HG03469 (cell line): ENCODE measurements around the gene TMEM39B.
A peak's percentile ranks its signal among the peaks of the same experiment; 100 is the strongest.
"Not testable (repeated sequence)": the region's sequence is repeated elsewhere in the genome, so short reads cannot be mapped to it uniquely, and the experiment has no call there.

ENCODE experiments used
- ATAC-seq: cut with Tn5 transposase; IDR thresholded peaks from one replicate; pipeline ENCODE4 v1.9.1; 2021; ENCODE audit warnings: mild to moderate bottlenecking, moderate library complexity, moderate number of reproducible peaks; ENCODE audit not compliant: unreplicated experiment

TMEM39B gene

DNA sequence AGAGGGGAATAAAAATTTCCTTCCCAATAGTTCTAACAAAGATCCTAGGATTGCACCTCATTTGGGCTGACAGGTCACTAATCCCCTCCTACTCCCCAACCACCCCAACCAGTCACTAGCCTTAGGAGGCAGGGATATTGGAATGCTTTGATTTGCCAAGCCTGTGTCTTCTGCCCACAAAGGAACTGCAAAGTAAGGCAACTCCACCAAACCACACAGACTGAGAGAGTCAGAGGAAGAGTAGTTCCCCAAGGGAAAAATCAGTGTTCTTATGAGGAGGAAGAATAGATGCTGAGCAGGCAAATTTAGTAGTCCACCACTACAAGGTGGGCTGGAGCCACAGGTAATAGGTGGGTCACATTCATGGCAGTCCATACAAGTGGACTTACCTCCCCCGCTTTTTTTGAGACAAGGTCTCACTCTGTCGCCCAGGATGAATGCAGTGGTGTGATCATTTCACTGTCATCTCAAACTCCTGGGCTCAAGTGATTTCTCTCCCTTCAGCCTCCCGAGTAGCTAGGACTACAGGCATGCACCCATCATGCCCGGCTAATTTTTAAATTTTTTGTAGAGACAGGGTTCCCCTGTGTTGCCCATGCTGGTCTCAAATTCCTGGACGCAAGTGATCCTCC is 3.7 kb upstream of the TMEM39B start:
- no peak for ATAC-seq

DNA sequence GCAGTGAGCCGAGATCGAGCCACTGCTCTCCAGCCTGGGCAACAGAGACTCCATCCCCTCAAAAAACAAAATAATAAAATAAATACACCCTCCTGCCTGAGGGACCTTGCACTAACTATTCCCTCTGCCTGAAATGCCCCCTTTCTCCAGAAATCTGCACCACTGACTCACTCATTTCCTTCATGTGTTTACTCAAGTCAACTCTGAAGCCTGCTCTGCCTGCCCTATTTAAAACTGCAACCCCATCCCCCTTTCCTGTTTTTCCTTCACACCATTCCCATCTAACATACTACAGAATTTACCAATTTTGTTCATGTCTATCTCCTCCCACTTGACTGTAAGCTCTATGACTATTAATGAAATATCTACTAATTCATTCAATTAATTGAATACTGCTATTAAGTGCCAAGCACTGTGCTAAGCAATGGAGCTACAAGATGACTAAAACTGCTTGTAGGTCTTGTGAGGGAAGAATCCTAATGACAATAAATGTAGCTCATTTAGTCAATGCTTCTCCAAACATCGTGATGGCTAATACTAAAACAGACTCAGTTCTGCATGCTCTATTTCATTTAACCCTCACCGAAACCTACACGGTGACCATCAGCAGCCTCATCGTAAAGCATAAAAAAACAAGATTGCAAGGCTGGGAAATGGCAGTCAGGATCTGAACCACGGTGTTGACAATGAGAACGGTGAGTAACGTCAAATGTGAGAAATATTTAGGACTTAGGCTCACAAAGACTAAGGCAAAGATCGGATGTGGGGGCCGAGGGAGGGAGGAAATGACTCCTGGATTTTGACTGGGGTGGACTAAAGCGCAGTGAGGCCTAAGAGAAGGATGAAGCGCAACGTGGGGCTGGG is 749 bp upstream of the TMEM39B start:
- ATAC-seq: no peak

DNA sequence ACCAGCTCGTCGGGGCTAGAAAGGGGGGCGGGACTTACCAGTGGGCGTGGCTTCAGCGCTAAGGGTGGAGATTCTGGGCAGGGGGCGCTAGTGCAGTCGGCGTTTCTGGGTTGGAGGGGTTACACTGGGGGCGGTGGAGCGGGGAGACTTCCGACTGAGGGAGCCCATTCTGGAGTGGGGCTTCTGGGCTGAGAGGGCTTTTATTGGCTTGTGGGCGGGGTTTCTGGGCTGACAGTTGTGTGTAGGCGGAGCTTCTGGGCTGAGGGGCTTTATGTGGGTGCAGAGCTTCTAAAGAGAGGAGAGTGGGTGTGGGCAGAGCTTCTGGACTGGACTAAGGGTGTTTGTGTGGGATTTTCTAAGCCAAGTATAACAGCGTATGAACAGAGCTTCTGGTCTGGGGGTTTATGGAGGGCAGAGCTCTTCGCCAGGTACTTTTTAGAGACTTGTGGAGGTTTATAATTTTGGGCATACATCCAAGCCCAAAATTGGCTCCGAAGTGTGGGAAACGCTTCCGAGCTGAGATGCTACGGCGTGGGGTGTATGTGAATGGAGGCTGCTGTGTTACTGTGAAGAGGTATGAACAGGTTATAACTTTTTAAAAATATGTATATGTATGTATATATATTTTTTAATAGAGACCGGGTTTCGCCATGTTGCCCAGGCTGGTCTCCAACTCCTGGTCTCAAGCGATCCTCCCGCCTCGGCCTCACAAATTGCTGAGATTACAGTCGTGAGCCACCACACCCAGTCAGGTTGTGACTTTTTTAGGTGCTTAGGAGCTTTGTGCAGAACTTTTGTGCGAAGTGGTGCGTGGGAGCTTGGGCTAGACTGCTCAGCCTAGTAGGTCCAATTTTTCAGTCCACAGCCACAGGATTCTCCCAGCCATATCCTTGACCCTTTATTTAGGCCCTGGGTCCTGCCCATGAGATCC is 825 bp downstream of the TMEM39B start:
- peak; percentile 11 for ATAC-seq

DNA sequence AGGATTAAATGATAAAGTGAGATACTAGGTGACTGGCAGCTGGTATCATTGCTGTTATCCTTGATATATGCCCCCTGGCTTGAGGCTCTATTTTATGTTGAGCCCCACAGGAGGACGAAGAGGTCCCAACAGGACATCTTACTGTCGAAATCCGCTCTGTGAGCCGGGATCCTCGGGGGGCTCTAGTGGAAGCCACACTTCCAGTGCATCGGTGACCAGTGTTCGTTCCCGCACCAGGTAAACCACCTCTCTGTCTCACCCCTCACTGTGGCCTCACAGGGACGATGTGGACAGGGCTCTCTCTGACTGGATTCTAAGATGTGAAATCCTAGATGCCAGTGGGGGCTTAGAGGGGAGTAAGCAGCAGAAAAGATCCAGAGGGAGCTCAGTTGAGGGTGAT is 2.1 kb downstream of the TMEM39B start:
- ATAC-seq: no peak

DNA sequence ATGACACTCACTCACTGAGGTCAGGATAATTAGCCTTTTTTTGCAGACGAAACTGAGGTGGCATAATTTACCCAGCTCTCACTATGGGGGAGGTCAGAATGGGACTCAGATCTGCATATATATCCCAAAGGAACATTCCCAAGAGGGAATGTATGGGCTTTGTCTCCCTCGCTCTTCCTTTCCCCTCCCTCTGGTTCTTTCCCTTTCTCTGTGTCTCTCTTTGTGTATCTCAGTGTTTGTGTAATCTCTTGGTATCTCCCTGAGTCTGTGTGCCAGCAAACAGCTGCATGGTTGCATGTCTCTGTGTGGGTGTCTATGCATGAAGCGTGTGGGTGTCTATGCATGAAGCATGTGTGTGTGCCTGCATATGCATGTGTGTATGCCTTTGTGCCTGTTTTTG is 4.7 kb downstream of the TMEM39B start:
- ATAC-seq: no peak

DNA sequence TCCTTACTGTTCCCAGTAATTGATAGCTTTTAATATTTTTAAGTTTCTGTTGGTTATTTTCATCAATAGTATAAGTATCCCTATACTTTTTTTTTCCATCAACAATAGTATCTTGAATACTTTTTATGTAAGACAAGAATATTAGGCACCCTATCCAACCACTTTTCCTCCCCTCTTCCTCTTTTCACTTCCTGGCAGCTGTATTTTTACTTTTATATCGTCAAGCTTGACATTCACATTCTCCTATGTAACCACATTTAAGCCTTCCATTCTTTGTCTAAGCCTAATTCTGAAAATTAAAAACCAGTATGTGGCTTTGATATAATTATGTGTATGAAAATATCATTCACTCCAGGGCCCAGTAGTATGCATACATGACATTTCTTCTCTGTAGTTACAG is 9.3 kb downstream of the TMEM39B start:
- no peak for ATAC-seq

DNA sequence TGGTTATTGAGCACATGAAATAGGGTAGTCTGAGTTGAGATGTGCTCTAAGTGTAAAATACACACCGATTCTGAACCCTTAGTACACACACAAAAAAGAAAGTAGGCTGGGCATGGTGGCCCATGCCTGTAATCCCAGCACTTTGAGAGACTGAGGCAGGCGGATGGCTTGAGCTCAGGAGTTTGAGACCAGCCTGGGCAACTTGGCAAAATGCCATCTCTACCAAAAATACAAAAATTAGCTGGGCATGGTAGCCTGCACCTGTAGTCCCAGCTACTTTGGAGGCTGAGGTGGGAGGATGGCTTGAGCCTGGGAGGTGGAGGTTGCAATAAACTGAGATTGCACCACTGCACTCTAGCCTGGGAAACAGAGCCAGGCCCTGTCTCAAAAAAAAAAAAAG is 13.6 kb downstream of the TMEM39B start:
- ATAC-seq: not testable (repeated sequence)

DNA sequence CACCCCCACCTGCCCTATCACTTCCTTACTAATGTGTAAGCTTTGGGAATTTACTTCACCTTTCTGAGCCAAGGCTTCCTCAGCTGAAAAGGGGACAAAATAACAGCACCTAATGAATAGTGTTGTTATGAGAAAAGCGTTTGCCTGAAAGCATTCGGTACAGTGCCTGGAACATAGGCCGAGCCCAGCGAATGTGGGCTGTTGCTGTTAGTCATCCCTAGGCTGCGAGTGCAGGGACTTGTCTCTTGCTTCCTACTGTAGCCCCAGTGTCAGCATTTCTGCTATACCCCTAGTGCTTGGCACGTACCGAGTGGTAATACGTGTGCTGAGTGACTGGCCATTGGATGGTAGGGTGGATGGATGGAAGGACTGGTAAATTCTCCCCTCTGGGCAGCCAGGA is 18.4 kb downstream of the TMEM39B start:
- ATAC-seq: no peak

DNA sequence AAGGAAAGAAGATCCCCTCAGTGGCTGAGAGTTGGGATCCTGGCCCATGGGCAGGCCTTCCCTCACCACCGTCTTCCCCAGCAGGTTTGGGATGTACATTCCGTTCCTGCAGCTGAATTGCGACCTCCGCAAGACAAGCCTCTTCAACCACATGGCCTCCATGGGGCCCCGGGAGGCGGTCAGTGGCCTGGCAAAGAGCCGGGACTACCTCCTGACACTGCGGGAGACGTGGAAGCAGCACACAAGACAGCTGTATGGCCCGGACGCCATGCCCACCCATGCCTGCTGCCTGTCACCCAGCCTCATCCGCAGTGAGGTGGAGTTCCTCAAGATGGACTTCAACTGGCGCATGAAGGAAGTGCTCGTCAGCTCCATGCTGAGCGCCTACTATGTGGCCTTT is 18.9 kb downstream of the TMEM39B start:
- ATAC-seq: no peak

DNA sequence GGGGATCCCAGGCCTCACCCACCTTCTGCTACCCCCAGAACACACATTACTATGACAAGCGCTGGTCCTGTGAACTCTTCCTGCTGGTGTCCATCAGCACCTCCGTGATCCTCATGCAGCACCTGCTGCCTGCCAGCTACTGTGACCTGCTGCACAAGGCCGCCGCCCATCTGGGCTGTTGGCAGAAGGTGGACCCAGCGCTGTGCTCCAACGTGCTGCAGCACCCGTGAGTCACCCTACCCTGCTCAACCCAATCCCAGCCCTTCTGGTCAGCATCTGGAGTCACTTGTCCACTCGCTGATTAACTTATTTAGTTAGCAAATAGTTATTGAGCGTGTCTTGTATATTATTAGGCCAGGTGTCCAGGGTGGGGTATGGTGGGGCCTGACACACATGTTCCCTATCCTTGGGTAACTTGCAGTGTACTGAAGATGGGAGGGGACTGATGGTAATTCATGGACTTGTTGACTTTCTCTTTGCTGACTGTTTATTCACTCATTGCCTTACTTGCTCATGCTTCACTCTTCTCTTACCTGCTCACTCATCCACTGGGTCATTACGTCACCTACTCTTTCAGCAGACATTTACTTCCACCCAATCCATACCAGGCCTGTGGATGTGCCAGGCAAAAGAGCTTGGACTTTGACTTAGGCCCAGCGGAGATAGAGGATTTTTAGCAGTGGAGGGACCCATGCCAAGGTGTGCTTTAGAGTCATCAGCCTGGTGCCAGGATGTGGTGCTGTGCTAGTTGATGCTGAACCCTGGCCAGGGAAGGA is 22.2 kb downstream of the TMEM39B start:
- ATAC-seq: no peak

DNA sequence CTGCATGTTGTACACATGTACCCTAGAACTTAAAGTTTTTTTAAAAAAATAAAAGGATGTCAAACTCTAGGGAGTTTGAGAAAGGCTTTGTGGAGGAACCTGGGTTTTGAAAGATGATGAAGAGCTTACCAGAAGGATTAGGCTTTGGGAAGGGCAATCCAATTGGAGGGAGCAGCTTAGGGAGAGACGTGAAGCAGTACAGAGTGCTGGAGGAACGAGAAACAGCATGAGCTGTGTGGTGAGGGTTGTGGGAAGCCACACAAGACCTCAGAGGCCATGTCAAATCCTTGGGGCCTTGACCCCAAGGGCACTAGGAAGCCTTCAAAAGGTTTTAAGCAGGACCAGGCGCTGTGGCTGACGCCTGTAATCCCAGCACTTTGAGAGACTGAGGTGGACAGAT is 26.7 kb downstream of the TMEM39B start:
- ATAC-seq: no peak

DNA sequence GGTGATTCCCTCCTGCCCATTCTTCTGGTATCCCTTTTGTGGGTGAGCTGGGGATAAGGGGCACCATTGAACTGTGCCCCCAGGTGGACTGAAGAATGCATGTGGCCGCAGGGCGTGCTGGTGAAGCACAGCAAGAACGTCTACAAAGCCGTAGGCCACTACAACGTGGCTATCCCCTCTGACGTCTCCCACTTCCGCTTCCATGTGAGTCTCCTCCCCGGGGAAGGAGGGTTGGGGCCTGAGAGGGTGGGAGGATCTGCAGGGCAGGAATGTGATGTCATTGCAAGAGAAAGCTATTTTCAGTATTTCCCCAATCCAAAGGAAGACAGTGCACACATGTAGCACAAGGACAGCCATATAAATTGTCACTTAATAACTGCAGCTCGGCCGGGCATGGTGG is 27.6 kb downstream of the TMEM39B start:
- no peak for ATAC-seq

DNA sequence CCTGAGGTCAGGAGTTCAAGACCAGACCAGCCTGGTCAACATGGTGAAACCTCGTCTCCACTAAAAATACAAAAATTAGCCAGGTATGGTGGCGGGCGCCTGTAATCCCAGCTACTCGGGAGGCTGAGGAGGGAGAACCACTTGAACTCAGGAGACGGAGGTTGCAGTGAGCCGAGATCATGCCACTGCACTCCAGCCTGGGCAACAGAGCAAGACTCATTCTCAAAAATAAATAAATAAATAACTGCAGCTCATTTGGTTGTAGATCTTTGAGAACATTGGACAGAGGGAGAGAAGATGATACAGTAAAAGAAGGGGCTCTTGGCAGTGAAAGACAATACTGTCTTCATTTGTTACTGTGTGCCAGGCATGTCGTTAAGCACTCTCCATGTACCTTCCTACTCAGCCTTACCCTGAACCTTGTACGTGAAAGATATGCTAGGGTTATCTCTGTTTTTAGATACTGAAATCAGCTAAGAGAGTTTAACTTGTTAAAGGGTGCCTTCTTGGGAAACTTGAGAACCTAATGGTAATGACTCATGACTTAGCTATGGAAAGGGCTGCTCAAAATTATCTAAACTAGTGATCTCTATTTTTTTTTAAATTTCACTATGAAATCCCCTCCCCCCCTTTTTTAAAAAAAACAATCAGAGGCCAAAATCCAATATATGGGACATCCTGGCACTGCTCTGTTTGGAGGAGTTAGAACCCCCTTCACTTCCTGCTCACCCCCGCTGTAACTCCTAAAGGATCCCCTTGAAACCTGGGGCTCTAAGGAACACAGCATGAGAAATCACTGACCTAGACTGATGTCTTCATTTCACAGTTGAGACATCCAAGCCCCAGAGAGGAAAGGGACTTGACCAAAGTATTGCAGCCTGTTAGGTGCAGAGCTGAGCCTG is 28.3 kb downstream of the TMEM39B start:
- ATAC-seq: no peak

DNA sequence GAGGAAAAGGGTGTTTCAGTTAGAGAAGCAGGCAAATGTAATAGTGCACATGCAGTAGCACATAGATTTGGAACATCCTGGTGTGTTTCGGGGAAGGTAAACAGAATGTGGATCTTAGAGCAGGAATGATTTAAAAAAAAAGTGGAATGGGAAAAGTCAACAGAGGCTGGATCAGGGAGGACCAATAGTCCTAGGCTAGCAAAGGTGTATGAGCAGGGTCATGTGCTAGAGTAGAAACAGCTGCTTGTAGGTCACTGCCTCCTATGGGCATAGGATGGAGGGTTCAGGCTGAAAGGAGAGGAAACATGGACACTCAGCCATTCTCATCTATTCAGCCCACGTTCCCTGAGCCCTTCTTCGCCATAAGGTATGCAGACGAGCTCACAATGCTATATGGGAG is 31.4 kb downstream of the TMEM39B start:
- ATAC-seq: no peak

DNA sequence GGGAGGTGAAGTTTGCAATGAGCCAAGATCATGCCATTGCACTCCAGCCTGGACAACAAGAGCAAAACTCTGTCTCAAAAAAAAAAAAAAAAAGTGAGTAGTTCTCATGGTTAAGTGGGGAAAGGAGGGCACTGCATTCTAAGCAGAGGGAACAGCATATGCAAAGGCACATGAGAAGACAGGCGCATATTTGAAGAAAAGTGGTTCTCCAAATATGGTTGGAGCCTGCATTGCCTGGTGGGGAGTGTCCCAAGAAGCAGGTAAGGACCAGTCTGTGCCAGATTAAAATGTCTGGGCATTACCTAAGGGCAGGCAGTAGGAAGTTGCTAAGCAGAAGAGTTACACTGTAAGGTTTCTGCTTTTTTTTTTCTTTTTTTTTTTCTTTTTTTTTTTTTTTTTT is 32.6 kb downstream of the TMEM39B start:
- ATAC-seq: no peak

DNA sequence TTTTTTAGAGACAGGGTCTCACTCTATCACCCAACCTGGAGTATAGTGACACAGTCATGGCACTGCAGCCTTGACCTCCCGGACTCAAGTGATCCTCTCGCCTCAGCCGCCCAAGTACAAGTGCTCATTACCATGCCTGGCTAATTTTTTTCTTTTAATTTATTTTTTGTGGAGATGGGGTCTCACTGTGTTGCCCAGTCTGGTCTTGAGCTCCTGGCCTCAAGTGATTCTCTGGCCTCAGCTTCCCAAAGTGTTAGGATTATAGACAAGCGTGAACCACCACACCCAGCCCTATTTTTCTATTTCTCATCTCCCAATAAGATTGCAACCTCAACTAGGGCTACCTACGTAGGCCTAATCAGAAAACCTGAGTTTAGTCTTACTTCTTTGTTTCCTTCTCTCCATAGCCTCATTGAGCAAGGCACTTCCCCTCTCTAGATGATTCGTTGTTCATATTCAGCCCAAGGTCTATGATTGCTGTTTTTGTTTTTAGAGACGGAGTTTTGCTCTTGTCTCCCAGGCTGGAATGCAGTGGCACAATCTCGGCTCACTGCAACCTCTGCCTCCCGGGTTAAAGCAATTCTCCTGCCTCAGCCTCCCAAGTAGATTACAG is 34.0 kb downstream of the TMEM39B start:
- no peak for ATAC-seq

DNA sequence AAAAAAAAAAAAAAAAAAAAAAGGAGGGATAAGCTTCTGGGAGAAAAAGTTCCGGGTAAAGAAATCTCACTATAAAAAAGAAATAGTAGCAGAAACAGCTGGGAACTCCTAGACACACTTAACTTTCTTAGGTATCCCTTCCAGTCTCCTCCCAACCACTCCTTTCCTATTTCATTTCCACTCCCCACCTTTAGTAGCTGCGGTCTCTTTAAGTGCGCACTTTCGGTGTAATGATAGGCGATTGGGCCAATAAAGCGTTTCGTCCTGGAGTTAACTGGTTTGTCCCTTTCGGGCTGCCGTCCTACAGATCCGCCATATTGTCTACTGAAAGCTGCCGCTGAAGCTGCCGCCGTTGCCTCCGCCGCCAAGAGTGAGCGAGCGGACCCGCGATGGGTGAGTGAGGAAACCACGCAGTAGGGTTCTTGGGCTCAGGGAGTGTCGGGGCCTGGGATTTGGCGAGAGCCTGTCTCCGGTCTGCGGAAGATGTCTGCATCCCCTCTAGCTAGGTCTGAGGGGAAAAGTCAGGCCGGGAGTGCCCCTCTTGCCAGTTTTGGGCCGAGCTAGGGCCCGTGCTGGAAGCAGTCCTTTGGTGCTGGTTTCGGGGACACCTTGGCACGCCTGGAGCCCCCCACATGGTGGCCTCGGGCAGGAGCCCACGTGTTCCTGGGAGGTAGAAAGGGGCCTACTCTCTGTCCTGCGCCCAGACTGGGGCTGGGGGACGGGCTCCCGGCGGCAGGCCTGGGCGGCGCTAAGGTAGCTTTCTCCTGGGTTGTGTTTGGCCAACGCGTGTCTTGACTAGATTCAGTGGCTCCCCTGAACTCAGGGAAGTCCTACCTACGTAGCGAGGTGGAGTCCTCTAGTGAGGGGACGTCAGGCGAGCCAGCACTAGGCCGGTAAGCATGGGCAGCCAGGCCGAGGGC is 35.3 kb downstream of the TMEM39B start, which contains the start of gene KPNA6:
TSS of gene KPNA6 (plus strand) at position 315 of the 920 bp plus-strand sequence. CDS start at position 390, 75 bp downstream.
- ATAC-seq: peak; percentile 45

DNA sequence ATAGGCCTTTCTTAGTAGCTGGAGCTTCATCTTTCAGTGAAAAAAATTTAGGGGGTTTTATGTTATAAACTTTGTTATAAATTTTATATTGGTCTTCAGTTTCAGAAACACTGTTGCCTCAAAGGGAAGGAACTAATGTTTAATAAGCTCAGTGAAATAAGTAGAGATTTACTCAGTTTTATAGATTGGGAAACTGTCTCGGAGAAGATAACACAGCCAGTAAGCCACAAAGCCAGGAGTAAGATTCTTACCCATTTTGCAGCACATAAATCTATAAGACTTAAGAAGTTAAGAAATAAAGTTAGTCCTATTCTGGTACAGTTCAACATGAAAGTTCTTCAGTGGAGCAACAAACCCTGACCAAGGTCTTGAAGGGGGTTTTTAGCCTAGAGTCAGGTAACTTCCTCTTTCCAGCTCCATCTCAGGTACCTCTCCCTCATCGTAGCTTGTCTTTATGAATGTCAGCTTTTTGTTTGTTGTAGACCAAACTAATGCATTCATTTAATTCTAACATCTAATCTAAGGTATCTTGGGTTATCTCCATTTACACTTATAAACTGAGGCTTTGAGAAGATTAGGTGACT is 38.4 kb downstream of the TMEM39B start:
- no peak for ATAC-seq
